Right forelimb (tissue), 1 donor: ENCODE measurements around the gene LRRC27.
A peak's percentile ranks its signal among the peaks of the same experiment; 100 is the strongest.

ENCODE experiments used
- DNase-seq: peaks from one replicate; pipeline ENCODE4 v3.0.0-alpha.2; 2018

LRRC27 gene

GRCh38 chr10:132417257-132417910, 85.4 kb downstream of the LRRC27 start:
- DNase-seq = no peak

- no peak for DNase-seq
Observed at GRCh38 chr10:132417957-132418441, 86.0 kb downstream of the LRRC27 start.

- DNase-seq = no peak
Observed at GRCh38 chr10:132418527-132419416, 86.8 kb downstream of the LRRC27 start.

GRCh38 chr10:132419538-132420468, 87.8 kb downstream of the LRRC27 start:
- no peak for DNase-seq

- DNase-seq = no peak
Observed at GRCh38 chr10:132420469-132420980, 88.5 kb downstream of the LRRC27 start.

- DNase-seq = peak; percentile 72
Observed at GRCh38 chr10:132420981-132421846, 89.2 kb downstream of the LRRC27 start.

GRCh38 chr10:132421847-132422751, 90.1 kb downstream of the LRRC27 start:
- DNase-seq = peak; percentile 69

GRCh38 chr10:132422903-132423825, 91.2 kb downstream of the LRRC27 start:
- no peak for DNase-seq

GRCh38 chr10:132423966-132424861, 92.2 kb downstream of the LRRC27 start:
- no peak for DNase-seq

GRCh38 chr10:132425029-132425756, 93.2 kb downstream of the LRRC27 start:
- no peak for DNase-seq

GRCh38 chr10:132425757-132426155, 93.8 kb downstream of the LRRC27 start:
- DNase-seq = no peak

- no peak for DNase-seq
Observed at GRCh38 chr10:132427006-132427771, 95.2 kb downstream of the LRRC27 start.

GRCh38 chr10:132427939-132428367, 96.0 kb downstream of the LRRC27 start:
- DNase-seq = no peak

- no peak for DNase-seq
Observed at GRCh38 chr10:132428486-132428995, 96.5 kb downstream of the LRRC27 start.
